Measurements from ENCODE around the gene ATG4A.

The ATG4A gene

DNA sequence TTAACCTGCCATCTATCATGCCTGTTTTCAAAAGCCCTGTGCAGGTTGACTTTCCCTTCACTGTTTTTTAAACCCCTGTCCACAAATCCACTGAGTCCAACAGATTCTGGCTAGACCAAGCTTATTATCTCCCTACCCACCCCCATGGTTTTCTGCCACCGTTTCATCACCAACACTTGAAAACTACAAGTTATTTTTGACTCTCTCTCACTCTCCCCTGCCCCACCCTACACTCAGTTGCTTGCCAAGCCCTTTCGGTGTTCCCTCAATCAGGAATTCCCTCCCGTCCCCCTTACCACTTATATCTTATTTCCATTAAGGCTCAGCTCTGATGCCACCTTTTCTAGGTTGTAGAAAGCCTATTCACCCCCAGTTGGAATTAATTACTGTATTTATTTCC, 29.7 kb downstream of the ATG4A start:
- Histone ChIP-seq H3K9me3 (ENCODE audit: control insufficient read depth in 2 of 2, low read length in 2 of 2) (no peaks in the 10 kb centered on the region), H3K27ac (ENCODE audit: low read length) (no peak overlapping the region), H3K36me3 (ENCODE audit: control insufficient read depth in 2 of 2, insufficient read depth in 2 of 2, low read length in 2 of 2) (no peaks in the 10 kb centered on the region), H3K4me1 (ENCODE audit: control insufficient read depth, insufficient read depth, low read length) (peaks cover 6% of the 10 kb centered on the region), H3K4me3 (ENCODE audit: low read length in 2 of 2) (no peak overlapping the region), H3K27me3 (ENCODE audit: control insufficient read depth in 1 of 2, insufficient read depth in 2 of 2, low read length in 2 of 2) (peaks cover 0 to 2% of the 10 kb centered on the region in 2 donors), H3K9ac (ENCODE audit: low read length in 2 of 2) (no peak overlapping the region)

DNA sequence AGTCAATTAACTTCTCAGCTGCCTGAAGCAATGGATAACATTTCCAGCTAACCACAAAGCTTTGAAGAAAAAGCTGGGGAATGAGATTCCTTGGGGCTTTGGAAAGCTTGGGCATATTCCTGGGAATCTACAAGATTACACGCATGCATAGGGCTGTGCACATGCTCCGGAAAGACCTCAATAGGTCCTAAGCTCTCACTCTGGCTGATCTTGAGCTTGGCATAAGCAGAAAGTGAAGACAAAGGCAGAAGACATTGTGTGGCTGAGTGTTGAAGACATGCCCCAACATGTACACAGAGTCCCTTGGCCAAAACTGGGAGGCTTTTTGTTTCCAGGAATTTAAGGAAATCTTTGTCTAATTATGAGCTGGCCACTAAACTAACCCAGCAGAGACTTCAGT, 31.2 kb downstream of the ATG4A start:
- H3K36me3 ChIP-seq (ENCODE audit: control insufficient read depth in 2 of 2, insufficient read depth in 2 of 2, low read length in 2 of 2) = no peaks in the 10 kb centered on the region
- no peak overlapping the region for H3K4me3 ChIP-seq (ENCODE audit: low read length in 2 of 2)
- H3K4me1 ChIP-seq (ENCODE audit: control insufficient read depth, insufficient read depth, low read length) = peaks cover 6% of the 10 kb centered on the region
- H3K27me3 ChIP-seq (ENCODE audit: control insufficient read depth in 1 of 2, insufficient read depth in 2 of 2, low read length in 2 of 2) = peaks cover 0 to 2% of the 10 kb centered on the region in 2 donors
- no peak overlapping the region for H3K27ac ChIP-seq (ENCODE audit: low read length)
- no peaks in the 10 kb centered on the region for H3K9me3 ChIP-seq (ENCODE audit: control insufficient read depth in 2 of 2, low read length in 2 of 2)
- no peak overlapping the region for H3K9ac ChIP-seq (ENCODE audit: low read length in 2 of 2)

DNA sequence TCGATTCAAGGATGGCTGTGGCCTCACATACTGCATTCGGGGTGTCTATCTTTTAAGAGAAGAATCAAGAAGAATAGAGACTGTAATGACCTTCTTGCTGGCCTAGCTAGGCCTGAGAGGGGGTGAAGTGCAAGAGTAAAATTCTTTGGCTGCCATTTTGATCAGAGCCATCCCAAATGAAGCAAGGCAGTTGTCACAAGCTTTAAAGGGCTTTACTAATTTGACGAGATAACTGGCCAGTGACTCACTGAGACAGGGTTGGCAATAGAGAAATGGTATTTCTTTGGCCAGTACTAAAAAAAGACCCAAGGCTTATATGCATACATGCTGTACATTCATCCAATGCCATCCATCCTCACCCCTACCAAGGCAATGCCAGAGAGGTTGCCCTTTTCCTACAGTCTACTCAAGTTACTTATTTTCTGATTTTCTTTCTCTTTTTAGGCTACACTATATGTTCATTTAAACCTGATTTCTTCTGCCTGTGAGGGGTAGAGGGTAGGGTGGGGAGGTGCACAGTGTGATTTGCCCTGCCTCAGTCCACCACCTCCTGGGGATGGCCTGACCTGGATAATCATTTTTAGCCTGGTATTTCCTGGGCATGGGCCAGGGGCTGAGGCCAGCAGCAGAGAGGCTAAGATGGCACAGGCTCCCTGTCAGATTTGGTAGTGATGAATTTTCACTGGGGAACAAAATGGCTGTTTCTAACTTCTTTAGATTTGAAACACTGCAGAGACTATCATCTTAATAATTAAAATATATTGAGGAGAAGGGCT, 32.2 kb downstream of the ATG4A start:
- no peak overlapping the region for H3K27ac ChIP-seq (ENCODE audit: low read length)
- H3K9me3 ChIP-seq (ENCODE audit: control insufficient read depth in 2 of 2, low read length in 2 of 2) = no peaks in the 10 kb centered on the region
- peaks cover 0 to 2% of the 10 kb centered on the region in 2 donors for H3K27me3 ChIP-seq (ENCODE audit: control insufficient read depth in 1 of 2, insufficient read depth in 2 of 2, low read length in 2 of 2)
- H3K36me3 ChIP-seq (ENCODE audit: control insufficient read depth in 2 of 2, insufficient read depth in 2 of 2, low read length in 2 of 2) = no peaks in the 10 kb centered on the region
- H3K4me1 ChIP-seq (ENCODE audit: control insufficient read depth, insufficient read depth, low read length) = peaks cover 6% of the 10 kb centered on the region
- H3K9ac ChIP-seq (ENCODE audit: low read length in 2 of 2) = no peak overlapping the region
- H3K4me3 ChIP-seq (ENCODE audit: low read length in 2 of 2) = no peak overlapping the region

DNA sequence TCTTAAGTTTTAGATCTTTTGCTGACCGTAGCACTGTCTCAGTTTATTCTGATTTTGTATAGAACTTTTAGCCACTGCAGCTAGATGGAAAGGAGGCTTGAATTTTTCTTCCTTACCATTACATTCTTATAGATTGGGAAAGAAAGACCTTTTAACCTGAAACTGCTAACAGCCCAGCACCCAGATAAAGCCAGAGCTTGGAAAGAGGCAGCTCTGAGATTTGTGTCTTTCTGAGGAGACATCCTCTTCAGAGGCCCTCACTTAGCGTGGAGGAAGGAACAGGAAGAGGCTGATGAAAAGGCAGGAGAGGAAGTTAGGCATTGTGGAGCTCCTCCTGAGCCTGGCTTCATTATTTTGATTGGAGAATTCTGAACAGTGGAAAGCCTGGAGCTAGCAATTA, 35.1 kb downstream of the ATG4A start:
- H3K36me3 ChIP-seq (ENCODE audit: control insufficient read depth in 2 of 2, insufficient read depth in 2 of 2, low read length in 2 of 2) = no peaks in the 10 kb centered on the region
- H3K9me3 ChIP-seq (ENCODE audit: control insufficient read depth in 2 of 2, low read length in 2 of 2) = no peaks in the 10 kb centered on the region

DNA sequence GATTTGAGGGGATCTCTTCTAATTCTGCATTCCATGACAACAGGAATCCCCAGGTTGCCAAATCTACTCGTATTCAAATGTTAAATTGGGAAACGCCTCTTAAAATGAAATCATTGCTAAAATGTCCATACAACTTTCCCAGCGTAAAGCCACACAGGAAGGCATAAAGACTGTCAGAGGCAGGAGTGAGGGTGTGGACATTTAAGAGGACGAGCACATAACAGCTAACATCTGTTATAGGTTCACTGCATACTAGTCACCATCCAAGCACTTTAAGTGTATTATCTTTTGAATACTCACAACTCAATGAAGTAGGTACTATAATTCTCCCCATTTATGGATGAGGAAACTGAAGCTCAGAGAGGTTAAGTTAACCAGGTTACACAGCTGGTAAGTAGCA, 35.6 kb downstream of the ATG4A start:
- no peak overlapping the region for H3K4me3 ChIP-seq (ENCODE audit: low read length in 2 of 2)
- no peaks in the 10 kb centered on the region for H3K4me1 ChIP-seq (ENCODE audit: control insufficient read depth, insufficient read depth, low read length)
- H3K36me3 ChIP-seq (ENCODE audit: control insufficient read depth in 2 of 2, insufficient read depth in 2 of 2, low read length in 2 of 2) = no peaks in the 10 kb centered on the region
- peaks cover 0 to 4% of the 10 kb centered on the region in 2 donors for H3K27me3 ChIP-seq (ENCODE audit: control insufficient read depth in 1 of 2, insufficient read depth in 2 of 2, low read length in 2 of 2)
- no peak overlapping the region for H3K9ac ChIP-seq (ENCODE audit: low read length in 2 of 2)
- no peaks in the 10 kb centered on the region for H3K9me3 ChIP-seq (ENCODE audit: control insufficient read depth in 2 of 2, low read length in 2 of 2)
- H3K27ac ChIP-seq (ENCODE audit: low read length) = no peak overlapping the region

More for the DNA sequence above, 35.1 kb downstream of the ATG4A start:
- Histone ChIP-seq H3K9ac (ENCODE audit: low read length in 2 of 2) (no peak overlapping the region), H3K4me3 (ENCODE audit: low read length in 2 of 2) (no peak overlapping the region), H3K27ac (ENCODE audit: low read length) (no peak overlapping the region), H3K27me3 (ENCODE audit: control insufficient read depth in 1 of 2, insufficient read depth in 2 of 2, low read length in 2 of 2) (peaks cover 0 to 2% of the 10 kb centered on the region in 2 donors), H3K4me1 (ENCODE audit: control insufficient read depth, insufficient read depth, low read length) (no peaks in the 10 kb centered on the region)

DNA sequence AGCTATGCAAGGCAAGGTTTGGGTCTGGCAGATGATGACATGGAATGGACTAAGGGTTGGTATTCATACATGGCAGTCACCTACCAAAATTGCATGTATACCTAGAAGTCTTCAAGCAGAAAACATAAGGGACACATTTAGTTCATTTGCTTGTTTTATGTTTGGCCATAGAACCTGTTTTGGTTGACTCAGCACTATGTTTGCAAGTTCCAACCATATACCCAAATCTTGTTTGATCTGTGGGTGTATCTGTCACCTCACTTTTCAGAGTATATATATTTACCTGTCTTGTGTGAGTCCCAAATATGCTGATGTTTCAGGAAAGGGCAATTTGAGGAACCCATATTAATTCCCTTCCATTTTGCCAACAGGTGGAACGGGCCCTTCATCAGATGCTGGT, 39.3 kb downstream of the ATG4A start:
- no peak overlapping the region for H3K9ac ChIP-seq (ENCODE audit: low read length in 2 of 2)
- H3K27me3 ChIP-seq (ENCODE audit: control insufficient read depth in 1 of 2, insufficient read depth in 2 of 2, low read length in 2 of 2) = peaks cover 0 to 6% of the 10 kb centered on the region in 2 donors
- no peak overlapping the region for H3K27ac ChIP-seq (ENCODE audit: low read length)
- no peaks in the 10 kb centered on the region for H3K9me3 ChIP-seq (ENCODE audit: control insufficient read depth in 2 of 2, low read length in 2 of 2)
- H3K36me3 ChIP-seq (ENCODE audit: control insufficient read depth in 2 of 2, insufficient read depth in 2 of 2, low read length in 2 of 2) = peaks cover 2 to 5% of the 10 kb centered on the region in 2 donors
- no peaks in the 10 kb centered on the region for H3K4me1 ChIP-seq (ENCODE audit: control insufficient read depth, insufficient read depth, low read length)
- no peak overlapping the region for H3K4me3 ChIP-seq (ENCODE audit: low read length in 2 of 2)

DNA sequence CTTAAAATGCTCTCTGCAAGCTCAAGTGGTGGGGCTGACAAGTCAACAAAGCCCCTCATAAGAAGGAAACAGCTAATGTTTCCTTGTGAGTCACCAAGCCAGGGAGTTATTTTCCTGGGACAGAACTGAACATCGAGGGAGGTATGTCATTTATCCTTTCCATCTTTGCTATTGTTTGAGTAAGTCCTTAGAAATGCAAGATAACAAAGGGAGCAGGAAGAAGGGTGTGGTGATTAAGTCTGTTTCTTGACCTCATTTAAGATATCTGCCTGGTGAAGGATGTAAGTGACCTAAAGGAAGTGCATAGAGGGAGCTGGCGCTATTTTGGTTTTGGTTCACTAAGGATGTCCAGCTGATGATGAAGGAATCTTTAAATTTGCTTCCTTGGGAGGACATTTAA, 39.9 kb downstream of the ATG4A start:
- Histone ChIP-seq H3K9ac (ENCODE audit: low read length in 2 of 2) (no peak overlapping the region), H3K36me3 (ENCODE audit: control insufficient read depth in 2 of 2, insufficient read depth in 2 of 2, low read length in 2 of 2) (peaks cover 2 to 5% of the 10 kb centered on the region in 2 donors), H3K27ac (ENCODE audit: low read length) (no peak overlapping the region), H3K4me1 (ENCODE audit: control insufficient read depth, insufficient read depth, low read length) (no peaks in the 10 kb centered on the region), H3K4me3 (ENCODE audit: low read length in 2 of 2) (no peak overlapping the region), H3K27me3 (ENCODE audit: control insufficient read depth in 1 of 2, insufficient read depth in 2 of 2, low read length in 2 of 2) (peaks cover 0 to 6% of the 10 kb centered on the region in 2 donors), H3K9me3 (ENCODE audit: control insufficient read depth in 2 of 2, low read length in 2 of 2) (no peaks in the 10 kb centered on the region)

DNA sequence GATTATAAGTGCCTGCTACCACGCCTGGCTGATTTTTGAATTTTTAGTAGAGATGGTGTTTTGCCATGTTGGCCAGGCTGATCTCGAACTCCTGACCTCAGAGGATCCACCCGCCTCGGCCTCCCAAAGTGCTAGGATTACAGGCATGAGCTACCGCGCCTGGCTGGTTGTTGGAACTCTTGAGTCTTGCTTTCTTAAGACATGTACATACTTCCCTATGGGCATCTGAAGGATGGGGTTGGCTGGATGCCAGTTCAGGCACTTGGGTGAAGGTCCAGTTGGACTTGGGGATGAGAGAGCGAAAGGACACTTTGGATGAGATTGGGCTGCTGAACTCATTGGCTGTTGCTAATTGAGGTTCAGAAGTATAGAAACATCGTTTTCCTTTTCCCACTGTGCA, 40.5 kb downstream of the ATG4A start:
- Histone ChIP-seq H3K27me3 (ENCODE audit: control insufficient read depth in 1 of 2, insufficient read depth in 2 of 2, low read length in 2 of 2) (peaks cover 0 to 6% of the 10 kb centered on the region in 2 donors), H3K9me3 (ENCODE audit: control insufficient read depth in 2 of 2, low read length in 2 of 2) (no peaks in the 10 kb centered on the region), H3K36me3 (ENCODE audit: control insufficient read depth in 2 of 2, insufficient read depth in 2 of 2, low read length in 2 of 2) (peaks cover 2 to 5% of the 10 kb centered on the region in 2 donors), H3K27ac (ENCODE audit: low read length) (no peak overlapping the region), H3K4me3 (ENCODE audit: low read length in 2 of 2) (no peak overlapping the region), H3K4me1 (ENCODE audit: control insufficient read depth, insufficient read depth, low read length) (no peaks in the 10 kb centered on the region), H3K9ac (ENCODE audit: low read length in 2 of 2) (no peak overlapping the region)

DNA sequence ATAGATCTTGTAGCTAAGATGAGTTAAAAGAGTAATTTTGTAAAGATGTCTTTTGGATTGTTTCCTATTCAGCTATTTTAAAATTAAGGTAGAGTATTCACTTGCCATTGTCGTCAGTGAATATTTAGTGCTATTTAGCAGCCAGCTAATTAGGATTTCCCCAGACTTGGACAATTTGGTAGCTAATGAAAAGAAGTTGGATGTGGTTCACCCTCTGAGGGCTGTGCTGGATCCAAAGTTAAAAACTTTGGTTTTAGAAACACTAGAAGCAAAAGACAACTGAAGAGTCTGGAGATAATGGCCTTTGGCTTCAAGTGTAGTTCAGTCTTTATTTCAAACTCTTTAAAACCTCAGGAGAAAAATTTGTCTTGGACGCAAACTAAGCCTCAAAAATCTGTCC, 41.3 kb downstream of the ATG4A start:
- H3K9ac ChIP-seq (ENCODE audit: low read length in 2 of 2) = no peak overlapping the region
- H3K27ac ChIP-seq (ENCODE audit: low read length) = no peak overlapping the region
- H3K36me3 ChIP-seq (ENCODE audit: control insufficient read depth in 2 of 2, insufficient read depth in 2 of 2, low read length in 2 of 2) = peaks cover 2 to 5% of the 10 kb centered on the region in 2 donors
- H3K27me3 ChIP-seq (ENCODE audit: control insufficient read depth in 1 of 2, insufficient read depth in 2 of 2, low read length in 2 of 2) = peaks cover 0 to 6% of the 10 kb centered on the region in 2 donors
- no peak overlapping the region for H3K4me3 ChIP-seq (ENCODE audit: low read length in 2 of 2)
- H3K9me3 ChIP-seq (ENCODE audit: control insufficient read depth in 2 of 2, low read length in 2 of 2) = no peaks in the 10 kb centered on the region
- no peaks in the 10 kb centered on the region for H3K4me1 ChIP-seq (ENCODE audit: control insufficient read depth, insufficient read depth, low read length)

DNA sequence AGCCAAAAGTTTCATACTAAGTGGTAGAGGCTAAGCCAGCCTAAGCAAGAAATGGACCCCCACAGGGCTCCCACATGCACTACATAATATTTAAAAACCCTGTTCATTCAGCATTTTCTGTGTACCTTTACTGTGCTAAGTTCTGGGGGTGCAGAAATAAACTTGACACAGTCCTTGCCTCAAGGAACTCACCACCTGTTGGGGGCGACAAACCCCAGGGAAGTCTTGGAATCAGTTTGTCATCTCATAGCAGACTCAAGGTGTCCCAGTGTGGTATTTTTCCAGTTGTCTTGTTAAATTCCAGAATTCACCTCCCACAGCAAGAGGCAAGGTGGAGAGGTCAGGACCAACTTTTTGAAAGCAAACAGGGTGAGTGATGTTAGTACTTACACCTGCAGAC, 43.1 kb downstream of the ATG4A start:
- no peak overlapping the region for H3K27ac ChIP-seq (ENCODE audit: low read length)
- peaks cover 0 to 6% of the 10 kb centered on the region in 2 donors for H3K27me3 ChIP-seq (ENCODE audit: control insufficient read depth in 1 of 2, insufficient read depth in 2 of 2, low read length in 2 of 2)
- H3K9me3 ChIP-seq (ENCODE audit: control insufficient read depth in 2 of 2, low read length in 2 of 2) = no peaks in the 10 kb centered on the region
- no peak overlapping the region for H3K4me3 ChIP-seq (ENCODE audit: low read length in 2 of 2)
- no peaks in the 10 kb centered on the region for H3K4me1 ChIP-seq (ENCODE audit: control insufficient read depth, insufficient read depth, low read length)
- H3K9ac ChIP-seq (ENCODE audit: low read length in 2 of 2) = no peak overlapping the region
- peaks cover 2 to 5% of the 10 kb centered on the region in 2 donors for H3K36me3 ChIP-seq (ENCODE audit: control insufficient read depth in 2 of 2, insufficient read depth in 2 of 2, low read length in 2 of 2)
